ENCODE measurements around the gene DDIAS.

DNA sequence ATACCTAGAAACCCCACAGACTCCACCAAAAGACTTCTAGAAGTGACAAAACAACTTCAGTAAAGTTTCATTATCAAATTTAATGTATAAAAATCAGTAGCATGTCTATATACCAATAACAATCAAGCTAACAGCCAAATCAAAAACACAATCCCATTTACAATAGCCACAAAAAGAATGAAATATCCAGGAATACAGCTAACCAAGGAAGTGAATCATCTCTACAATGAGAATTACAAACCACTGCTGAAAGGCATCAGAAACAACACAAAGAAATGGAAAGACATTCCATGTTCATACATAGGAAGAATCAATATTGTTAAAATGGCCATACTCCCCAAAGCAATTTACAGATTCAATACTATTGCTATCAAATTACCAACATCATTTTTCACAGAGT is 47.3 kb upstream of the DDIAS start:
- no peak for TF ChIP-seq SUZ12 (IDR thresholded peaks at IDR 0.05; ENCODE audit: extremely low read depth, insufficient read depth, insufficient read length)
- no peak for TF ChIP-seq ZNF274 (IDR thresholded peaks at IDR 0.05; ENCODE audit: low read depth, low read length)
